HG02642 (cell line): Measurements from ENCODE around the gene NPC1L1.
A peak's percentile ranks its signal among the peaks of the same experiment; 100 is the strongest.
"Not testable (repeated sequence)": the region's sequence is repeated elsewhere in the genome, so short reads cannot be mapped to it uniquely, and the experiment has no call there.

Experiments
- ATAC-seq: cut with Tn5 transposase; IDR thresholded peaks from one replicate; pipeline ENCODE4 v1.9.1; 2021; ENCODE audit warnings: mild to moderate bottlenecking; ENCODE audit not compliant: unreplicated experiment, poor library complexity

NPC1L1 gene

DNA sequence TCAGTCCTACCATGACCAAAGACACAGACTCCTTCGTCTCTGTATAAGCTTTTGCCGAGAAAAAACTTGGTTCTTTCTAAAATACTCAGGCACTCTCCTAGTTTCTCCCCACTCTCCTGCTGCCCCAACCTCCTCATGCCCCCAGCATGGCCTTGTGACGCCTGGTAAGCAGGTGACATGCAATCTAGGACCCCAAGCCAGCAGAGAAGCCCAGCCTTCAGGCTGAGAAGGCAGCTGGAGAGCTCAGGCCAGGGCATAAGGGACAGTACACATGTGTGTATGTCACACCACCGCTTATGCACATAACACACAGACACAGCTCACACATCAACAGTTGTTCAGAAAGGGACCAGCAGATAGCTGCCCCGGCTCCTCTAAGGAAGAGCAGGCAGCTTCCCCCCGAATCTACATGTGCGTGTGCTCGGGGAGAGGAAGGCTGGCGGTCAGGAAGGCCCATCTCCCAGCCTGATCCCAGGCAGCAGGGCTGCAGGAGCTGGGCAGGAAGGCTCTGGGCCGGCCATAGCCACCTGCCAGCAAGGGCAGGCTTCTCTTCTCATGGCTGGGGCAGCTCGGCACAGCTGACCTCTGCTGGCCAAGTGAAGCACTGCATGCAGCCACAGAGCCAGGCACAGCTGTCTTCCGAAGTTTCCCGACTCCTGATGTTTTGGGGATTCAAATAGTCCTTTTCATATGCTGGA lies 24.1 kb upstream of the NPC1L1 start:
- peak; percentile 61 for ATAC-seq

DNA sequence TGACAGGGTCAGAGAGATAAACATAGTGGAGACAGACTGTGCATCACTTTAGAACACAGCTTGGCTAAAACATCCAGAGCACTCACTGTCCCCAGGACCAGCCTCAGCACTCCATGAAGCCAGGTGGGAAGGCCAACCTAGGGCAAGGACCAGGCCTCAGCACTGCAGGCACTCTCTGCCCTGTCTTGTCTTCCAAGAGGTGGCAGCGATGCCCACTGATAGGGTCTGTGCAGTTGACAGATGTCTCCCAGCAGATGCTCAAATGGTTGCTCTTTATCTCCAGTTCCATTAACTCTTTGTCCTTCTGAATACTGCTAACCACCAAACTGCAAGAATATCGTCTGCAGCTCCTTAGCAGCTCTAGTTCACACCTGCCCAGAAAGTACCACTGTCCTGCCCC lies 23.5 kb upstream of the NPC1L1 start:
- no peak for ATAC-seq

DNA sequence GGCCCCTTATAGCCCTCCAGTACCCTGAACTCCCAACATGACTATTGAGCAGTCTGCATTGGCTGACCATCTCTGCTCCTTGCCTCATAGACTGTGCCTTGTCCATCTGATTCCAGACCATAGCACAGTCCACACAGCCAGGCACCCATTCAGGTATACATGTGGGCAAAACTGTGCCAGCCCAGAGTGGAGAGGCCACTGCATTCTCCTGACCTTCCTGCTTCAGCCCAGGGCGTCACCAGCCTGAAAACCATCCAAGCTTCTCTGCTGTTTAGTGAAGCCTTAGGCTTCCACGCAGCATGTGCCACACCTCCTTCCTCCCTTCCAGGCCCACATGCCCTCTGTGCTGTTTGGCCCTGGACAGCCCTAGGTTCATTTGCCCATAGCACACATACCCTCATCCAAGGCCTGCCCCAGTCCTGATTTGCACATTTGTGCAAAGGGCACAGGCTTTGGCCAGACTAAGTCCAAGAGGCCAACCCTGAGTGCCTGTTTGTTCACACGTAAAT lies 22.1 kb upstream of the NPC1L1 start:
- no peak for ATAC-seq

DNA sequence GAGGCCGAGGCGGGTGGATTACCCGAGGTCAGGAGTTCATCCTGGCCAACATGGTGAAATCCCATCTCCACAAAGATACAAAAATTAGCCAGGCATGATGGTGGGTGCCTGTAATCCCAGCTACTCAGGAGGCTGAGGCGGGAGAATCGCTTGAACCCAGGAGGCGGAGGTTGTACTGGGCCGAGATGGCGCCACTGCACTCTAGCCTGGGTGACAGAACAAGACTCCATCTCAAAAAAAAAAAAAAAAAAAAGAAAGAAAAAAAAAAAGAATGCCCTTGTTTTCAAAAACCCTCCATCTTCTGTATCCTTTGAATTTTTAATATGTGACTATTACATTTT lies 21.5 kb upstream of the NPC1L1 start:
- not testable (repeated sequence) for ATAC-seq

DNA sequence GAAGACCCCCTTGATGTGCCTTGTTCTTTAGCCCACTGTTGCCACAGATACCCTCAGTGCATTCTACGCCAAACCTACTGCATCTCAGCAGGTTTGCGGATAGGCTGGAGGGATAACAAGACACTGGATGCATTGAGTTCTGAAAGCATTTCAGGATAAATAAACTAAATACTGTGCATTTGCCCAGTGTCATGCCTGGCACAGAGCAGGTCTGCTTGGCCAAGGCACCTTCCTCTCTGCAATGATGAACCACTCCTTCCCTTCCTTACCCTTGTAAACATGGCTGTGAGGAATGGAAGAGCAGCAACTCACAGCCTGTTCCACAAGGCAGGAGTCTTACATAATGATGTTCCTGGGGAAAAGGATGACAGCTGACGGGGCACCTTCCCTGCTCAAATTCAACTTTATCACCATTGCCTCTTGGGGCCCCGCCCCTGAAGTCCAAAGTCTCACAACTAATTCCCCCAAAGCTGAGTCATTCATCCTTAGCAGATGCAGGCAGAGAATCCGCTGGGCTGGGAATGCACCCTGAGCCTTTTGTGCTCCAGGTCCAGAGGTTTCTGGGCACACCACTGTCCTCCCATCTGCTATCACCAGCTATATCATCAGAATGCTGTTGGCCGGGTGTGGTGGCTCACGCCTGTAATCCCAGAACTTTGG lies 21.0 kb upstream of the NPC1L1 start:
- no peak for ATAC-seq

DNA sequence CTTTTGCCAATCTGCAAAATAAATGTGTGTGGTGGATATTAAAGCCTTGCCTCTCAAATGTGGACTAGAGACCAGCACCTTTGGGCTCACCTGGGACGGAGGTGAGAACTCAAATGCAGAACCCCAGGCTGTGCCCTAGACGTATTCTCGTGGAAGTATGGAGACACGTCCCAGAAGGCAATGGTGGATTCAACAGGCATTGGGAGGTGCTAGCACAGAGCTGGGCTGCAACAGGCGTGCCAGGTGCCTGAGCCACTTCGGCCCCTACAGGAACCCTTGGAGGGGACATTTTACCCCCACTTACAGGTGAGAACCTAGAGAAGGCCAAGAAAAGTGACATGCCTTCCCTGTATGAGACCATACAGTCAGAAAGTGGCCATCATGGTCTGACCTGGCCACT lies 20.4 kb upstream of the NPC1L1 start:
- no peak for ATAC-seq

DNA sequence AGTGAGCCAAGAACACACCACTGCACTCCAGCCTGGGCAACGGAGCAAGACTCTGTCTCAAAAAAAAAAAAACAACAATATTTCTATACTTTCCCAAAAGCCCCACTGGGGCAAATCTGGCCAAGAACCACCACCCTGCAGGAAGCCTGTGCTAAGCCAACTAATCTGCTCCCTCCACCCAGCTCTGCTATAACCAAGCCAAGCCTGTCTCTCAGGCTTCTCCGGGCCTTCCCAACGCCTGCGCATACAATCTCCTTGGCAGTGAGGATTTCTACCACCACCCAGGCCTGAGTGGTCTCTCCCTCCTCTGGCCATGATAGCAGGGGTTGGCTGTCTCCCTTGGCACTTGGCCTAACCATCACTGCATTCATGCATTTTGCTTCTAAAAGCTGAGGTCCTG lies 18.4 kb upstream of the NPC1L1 start:
- no peak for ATAC-seq

DNA sequence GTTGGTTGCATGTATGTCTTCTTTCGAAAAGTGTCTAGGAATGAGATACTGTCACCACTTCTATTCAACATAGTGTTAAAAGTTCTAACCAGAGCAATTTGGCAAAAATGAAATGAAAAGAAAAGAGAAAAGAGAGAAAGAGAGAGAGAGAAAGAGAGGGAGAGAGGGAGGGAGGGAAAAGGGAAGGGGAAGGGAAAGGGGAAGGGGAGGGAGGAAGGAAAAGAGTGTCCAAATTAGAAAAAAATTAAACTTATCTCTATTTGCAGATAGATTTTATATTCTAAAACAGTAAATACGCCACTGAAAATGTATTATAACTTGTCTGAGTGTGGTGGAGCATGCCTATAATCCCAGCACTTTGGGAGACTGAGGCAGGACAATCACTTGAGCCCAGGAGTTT lies 16.4 kb upstream of the NPC1L1 start:
- ATAC-seq = no peak

DNA sequence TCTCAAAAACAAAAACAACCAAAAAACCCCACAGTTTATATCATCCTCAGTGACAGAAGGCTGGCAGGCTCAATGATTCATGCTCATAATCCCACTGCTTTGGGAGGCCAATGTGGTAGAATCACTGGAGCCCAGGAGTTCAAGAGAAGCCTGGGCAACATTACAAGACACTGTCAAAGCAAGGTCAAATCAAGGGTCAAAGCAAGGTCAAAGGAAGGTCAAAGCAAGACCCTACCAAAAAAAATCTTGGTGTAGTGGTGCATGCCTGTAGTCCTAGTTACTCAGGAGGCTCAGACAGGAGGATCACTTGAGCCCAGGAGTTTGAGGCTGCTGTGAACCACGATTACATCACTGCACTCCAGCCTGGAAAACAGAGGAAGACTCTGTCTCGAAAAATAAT lies 14.2 kb upstream of the NPC1L1 start:
- no peak for ATAC-seq

DNA sequence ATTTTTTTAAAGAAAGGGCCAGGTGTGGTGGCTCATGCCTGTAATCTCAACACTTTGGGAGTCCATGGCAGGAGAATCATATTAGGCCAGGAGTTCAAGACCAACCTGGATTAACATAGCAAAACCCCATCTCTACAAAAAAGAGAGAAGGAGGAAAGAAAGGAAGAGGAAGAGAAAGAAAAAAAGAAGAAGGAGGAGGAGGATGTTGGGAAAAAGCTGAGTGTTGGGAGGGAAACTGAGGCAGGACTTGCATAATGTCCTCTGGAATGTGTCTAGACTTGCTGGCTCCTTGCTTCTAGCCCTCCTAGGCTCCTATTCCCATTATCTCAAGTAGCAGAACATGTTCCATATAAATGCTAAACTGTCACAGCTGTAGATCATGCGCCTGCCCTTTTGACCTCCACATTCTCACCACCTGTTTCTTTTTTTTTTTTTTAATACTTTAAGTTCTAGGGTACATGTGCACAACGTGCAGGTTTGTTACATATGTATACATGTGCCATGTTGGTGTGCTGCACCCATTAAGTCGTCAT lies 11.4 kb upstream of the NPC1L1 start:
- ATAC-seq = not testable (repeated sequence)

DNA sequence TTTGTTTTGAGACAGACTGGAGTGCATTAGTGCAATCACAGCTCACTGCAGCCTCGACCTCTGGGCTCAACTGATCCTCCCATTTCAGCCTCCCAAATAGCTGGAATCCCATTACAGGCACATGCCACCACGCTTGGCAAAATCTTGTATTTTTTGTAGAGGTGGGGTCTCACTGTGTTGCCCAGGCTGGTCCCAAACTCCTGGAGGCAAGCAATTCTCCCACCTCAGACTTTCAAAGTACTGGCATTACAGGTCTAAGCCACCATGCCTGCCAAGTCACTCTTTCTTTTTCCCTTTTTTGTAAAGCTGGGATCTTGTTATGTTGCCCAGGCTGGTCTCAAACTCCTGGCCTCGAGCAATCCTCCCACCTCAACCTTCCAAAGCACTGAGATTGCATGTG lies 8.3 kb upstream of the NPC1L1 start:
- no peak for ATAC-seq

DNA sequence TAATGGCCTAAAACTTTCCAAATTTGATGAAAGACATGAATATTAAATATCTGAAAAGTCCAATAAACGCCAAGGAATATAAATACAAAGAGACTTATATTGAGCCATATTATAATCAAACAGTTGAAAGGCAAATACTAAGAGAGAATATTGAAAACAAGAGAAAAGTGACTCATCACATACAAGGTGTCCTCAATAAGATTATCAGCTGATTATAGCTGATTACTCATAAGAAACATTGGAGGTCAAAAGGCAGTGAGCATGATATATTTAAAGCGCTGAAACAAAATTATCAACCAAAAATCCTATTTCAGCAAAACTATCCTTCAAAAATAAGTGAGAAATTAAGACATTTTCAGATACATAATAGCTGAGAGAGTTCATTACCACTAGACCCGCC lies 7.8 kb upstream of the NPC1L1 start:
- no peak for ATAC-seq

DNA sequence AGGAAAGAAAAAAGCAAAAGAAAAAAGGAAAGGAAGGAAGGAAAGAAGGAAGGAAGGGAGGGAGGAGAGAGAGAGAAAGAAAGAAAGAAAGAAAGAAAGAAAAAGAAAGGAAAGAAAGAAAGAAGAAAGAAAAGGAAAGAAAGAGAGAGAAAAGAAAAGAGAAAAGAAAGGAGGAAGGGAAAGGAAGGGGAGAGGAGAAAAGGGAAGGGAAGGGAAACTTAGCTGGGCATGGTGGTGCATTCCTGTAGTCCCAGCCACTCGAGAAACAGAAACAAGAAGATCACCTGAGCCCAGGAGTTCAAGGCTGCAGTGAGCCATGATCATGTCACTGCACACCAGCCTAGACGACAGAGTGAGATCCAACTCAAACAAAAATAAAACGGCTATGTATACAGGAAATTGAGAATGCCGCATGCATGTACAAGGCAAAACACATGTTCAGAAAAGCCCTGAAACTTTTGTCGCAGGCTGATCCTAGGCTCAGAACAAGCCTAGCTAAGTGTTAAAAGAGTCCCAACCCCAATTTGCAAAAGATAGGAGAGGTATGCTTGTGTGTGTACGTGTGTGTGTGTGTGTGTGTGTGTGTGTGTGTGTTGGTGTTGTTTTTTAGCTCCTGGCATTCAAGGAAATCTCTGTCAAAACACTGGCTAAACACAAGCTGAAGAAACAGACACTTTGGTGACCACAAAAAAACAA lies 6.6 kb upstream of the NPC1L1 start:
- no peak for ATAC-seq

DNA sequence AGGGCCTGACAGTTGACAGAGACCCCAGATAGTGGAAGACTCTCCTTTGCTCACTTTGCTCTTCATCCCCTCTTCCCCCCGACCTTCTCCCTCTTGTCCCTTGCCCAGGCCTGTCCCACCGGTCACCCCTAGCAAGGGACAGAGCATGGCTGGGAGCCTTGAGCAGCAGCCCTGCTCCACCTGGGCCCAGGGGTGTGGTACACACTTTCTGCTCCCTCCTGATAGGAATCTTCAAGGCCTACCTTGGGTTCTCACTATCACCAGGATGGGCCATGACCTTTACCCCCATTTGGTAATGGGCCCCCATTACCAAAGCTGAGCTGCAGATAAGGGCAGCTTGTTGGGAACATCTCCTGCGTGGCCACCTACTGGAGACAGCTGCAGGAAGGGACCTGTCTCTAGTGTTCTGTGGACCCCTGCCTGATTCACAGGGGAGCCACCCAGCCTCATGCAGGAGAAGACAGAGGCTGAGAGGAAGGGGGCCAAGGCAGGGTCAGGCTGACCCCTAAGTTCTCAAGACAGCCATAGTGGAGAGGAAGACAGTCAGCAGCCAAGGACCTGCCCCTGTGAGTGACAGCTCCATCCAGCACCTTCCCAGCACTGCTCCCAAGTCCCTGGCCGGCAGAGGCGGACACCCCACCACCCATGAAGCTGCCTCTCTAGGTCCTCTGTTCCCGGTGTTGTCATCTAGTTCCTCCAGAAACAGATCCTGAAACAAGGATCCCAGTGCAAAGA lies 913 bp upstream of the NPC1L1 start:
- ATAC-seq = no peak

DNA sequence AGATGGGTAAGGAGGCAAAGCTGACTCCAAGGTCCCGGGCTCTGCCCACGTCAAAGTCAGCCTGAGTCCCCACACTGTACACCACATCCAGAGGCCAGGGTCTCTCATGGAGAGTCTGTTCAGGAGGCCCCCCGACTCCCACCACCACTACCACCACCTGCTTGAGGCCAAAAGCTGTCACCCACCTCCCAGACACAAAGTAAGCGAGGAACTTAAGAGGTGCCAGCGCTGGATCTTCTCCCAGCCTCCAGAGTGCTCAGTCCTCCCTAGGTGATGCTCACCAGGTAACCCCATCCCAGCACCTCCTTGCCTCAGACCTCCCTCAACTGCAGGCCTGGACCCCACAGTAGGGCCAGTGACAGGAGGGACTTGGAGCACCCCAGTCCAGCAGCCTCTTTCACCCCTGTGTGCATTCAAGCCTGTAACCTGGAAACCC lies 520 bp downstream of the NPC1L1 start:
- no peak for ATAC-seq

DNA sequence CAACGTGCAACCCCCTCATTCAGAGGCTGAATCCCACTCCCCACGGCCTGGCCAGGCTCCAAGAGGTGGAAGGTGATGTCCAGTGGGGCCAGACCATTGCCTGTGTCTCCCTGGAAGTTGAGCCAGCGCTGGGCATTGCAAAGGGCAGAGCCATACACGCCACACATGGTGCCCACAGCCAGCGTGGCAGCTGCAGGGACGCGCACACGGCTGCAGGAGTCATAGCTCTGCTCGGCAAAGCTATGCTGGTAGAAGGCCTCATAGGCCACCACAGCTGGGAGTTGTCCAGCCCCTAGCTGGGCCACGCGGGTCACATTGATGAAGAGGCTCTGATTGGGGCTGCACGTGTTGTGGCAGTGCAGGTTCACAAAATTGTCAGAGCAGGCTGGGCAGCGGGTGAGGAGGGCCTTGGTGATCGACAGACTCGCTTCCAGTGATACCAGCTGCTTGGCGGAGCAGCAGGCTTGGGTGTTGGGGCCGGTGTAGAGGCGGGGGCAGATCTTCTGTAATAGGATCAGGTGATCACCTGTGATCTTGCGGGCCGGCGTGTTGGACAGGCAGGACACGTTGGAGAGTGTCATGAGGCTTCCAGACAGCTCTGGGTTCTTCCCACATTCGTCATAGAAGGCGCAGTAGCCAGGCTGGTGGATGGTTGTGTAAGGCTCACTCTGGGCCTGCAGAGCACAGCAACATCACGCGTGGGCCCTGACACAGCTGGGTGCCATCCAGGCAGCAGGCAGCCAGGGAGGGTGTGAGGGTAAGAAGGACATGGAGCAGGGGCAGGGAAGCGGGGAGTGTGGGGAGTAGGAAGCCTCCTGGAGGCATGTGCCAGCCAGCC lies 1.2 kb downstream of the NPC1L1 start:
- ATAC-seq = no peak

DNA sequence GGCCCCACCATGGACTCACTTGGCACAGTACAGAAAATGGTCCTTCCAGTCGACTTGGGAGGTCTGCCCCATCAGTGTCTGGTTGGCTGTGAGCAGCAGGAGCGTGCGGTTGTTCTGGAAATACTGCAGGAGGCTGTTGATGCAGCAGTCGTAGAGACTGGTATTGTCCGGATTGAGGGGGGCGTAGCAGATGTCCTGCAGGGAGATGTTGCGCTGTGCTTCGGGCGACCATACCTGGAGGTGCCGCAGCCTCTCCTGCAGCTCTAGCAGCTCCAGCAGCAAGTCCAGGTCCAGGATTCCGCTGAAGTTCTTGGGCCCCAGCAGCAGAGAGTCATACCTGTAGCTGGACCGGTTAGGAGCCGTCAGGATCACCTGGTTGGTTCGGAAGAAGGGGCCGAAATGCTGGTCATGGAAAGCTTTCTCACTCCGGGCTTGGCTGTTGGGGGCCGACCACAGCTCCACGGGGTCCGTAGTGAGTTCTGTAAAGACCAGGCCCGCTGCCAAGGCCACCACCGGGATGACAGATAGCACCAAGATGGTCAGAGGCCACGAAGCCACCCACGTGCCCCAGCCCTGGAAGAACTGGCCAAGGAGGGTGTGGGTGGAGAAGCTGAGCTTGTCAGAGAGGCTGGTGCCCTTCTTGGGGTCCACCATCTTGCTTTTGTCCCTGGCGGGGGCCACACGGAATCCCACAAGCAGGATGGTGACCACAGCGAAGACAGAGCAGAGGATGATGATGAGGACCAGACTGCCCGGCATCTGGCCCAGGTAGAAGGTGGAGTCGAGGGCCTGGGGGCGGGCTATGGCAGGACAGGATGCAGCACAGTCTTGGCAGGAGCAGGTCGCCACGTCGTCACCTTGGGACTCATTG lies 2.1 kb downstream of the NPC1L1 start:
- no peak for ATAC-seq

DNA sequence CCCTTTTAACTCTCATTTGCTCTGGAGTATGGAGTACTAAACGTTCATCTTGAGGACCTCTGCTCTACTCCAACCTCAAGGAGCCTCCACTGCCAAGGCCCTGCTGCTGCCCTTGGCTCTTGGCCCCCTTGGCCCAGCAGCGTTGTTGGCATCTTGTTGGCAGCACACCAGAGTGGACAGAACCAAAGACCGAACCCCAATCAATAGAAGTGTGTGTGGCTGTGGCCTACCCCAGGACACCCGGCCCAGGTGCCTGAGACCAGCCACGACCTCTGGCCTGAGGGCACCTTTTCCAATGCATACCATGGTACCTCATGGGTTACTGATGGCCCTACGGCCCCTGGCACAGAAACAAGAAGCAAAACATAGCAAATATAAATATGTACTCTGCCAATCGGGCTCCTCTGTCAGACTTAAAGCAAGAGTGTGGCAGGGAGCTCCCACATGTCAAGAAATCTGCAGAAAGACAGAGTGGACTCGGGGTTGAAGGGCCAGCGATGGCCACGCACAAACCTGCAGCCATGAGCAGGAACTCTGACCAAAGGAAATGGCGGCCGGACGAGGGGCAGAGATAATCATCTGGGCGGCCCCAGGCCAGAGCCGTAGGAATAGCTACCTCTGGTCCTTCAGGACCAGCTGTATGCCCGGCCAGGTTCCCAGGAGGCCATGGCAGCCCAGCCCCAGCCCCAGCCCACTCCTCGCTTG lies 2.9 kb downstream of the NPC1L1 start:
- no peak for ATAC-seq
